ENCODE measurements around the gene UBA52.

Gene UBA52

DNA sequence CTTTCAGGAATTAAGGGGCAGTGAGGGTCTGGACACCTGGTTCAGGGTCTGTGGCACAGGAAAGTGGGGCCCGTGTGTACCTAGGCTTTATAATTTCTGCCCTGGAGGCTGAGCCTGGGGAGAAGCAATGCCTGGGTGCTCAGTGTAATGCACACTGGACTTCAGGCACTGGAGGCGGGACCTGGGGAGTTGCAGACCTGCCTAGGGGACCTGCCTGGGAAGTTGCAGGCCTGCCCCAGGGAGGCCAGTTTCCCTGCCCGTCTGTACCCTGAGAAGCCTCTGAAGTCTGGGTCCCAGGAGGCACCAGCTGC is 38.5 kb downstream of the UBA52 start:
- H3K4me1 ChIP-seq (ENCODE audit: insufficient read depth, low read length), result peaks cover 21% of the 10 kb centered on the region
- peaks cover 97% of the 10 kb centered on the region for H3K27me3 ChIP-seq (ENCODE audit: insufficient read depth, low read length)

DNA sequence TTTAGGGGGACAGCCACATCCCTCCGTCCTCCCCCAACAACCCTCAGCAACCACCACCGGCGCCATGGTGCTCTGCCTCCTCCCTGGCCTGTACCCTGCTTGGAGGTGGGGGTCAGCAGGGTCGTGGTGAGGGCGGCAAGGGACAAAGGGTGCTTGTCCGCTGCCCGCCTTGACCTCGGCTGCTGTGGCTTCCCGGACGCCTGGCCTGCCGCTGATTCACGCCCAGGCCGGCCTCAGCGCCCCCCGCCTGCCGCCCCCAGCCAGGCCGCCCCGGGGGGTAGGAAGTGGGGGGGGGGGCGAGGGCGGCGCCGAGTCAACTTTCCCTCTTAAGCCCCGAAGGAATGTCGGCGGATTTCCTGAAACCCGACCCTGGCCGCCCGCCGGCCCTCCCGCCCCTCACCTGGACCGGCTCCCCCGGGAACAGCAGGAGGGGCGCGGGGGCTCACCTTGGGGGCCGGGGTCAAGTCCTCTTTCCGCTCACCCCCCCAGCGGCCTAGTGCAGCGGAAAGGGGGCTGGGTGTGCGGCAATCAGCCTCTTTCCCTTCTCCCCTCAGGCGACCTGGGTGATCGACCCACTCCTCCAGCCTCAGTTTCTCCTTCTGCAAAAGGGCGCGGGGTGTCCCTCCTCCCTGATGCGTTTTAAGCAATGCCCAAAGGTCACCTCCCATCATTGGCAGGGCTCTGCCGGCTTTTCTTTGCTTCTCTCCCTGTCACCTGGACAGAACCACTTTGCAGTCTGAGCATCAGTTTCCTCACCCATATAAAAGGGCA is 39.1 kb downstream of the UBA52 start:
- Histone ChIP-seq H3K27ac (ENCODE audit: low read depth, low read length) (no peak overlapping the region), H3K36me3 (ENCODE audit: insufficient read depth, low read length) (no peaks in the 10 kb centered on the region), H3K4me3 (ENCODE audit: low read length) (peak overlapping the region; percentile 31), H3K4me1 (ENCODE audit: insufficient read depth, low read length) (peaks cover 21% of the 10 kb centered on the region), H3K27me3 (ENCODE audit: insufficient read depth, low read length) (peaks cover 97% of the 10 kb centered on the region), H3K9me3 (ENCODE audit: insufficient read depth, low read depth, low read length) (no peaks in the 10 kb centered on the region), H3K9ac (ENCODE audit: low read depth, low read length) (no peak overlapping the region)
- WGBS, result 1% methylated on average over 42 of the region's 45 CpGs

More for the DNA sequence above, 38.5 kb downstream of the UBA52 start:
- Histone ChIP-seq H3K36me3 (ENCODE audit: insufficient read depth, low read length) (no peaks in the 10 kb centered on the region), H3K9ac (ENCODE audit: low read depth, low read length) (no peak overlapping the region), H3K9me3 (ENCODE audit: insufficient read depth, low read depth, low read length) (peaks cover 2% of the 10 kb centered on the region; the same call in 1 of the 2 replicates), H3K4me3 (ENCODE audit: low read length) (peak overlapping the region; percentile 28; the same call in 1 of the 2 replicates), H3K27ac (ENCODE audit: low read depth, low read length) (no peak overlapping the region)
- 26% methylated on average over 3 of the region's 3 CpGs for WGBS

DNA sequence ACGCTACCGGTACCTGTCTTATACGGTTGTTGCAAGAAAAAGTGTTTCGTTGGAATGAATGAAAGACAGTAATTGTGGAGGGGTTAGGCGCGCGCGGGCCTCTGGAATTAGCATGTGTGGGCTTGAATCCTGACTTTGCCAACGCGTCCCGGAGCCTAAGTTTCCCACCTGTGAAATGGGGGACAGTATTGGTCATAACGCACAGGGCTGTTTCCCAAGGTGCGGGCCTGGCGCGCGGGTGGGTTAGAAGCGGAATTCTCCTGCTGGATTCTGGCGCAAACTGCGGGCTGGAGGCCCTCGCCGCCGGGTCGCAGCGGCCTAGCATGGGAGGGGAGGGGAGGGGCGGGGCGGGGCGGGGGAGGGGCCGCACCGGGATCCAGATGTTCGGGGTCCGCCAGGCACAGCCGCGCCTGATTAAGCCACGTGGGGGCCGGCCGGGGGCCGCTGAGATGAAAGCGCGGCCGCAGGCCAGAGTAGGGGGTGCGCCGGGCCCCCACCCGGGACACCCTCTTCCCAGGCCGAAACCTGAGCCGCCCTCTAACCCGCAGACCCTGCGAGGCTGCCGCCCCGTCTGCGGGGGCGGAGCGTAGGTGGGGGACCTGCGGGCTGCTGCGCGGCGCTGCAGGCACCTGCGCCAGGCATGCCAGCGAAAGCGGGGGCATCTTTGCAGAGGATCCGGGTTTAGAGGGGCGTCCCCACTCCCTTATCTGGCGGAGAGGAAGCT is 39.8 kb downstream of the UBA52 start:
- no peaks in the 10 kb centered on the region for H3K36me3 ChIP-seq (ENCODE audit: insufficient read depth, low read length)
- peak overlapping the region; percentile 54 for H3K4me3 ChIP-seq (ENCODE audit: low read length)
- peaks cover 95% of the 10 kb centered on the region for H3K27me3 ChIP-seq (ENCODE audit: insufficient read depth, low read length)
- WGBS, result 1% methylated on average over 56 of the region's 62 CpGs
- H3K27ac ChIP-seq (ENCODE audit: low read depth, low read length), result no peak overlapping the region
- no peak overlapping the region for H3K9ac ChIP-seq (ENCODE audit: low read depth, low read length)
- peaks cover 21% of the 10 kb centered on the region for H3K4me1 ChIP-seq (ENCODE audit: insufficient read depth, low read length)
- H3K9me3 ChIP-seq (ENCODE audit: insufficient read depth, low read depth, low read length), result no peaks in the 10 kb centered on the region

DNA sequence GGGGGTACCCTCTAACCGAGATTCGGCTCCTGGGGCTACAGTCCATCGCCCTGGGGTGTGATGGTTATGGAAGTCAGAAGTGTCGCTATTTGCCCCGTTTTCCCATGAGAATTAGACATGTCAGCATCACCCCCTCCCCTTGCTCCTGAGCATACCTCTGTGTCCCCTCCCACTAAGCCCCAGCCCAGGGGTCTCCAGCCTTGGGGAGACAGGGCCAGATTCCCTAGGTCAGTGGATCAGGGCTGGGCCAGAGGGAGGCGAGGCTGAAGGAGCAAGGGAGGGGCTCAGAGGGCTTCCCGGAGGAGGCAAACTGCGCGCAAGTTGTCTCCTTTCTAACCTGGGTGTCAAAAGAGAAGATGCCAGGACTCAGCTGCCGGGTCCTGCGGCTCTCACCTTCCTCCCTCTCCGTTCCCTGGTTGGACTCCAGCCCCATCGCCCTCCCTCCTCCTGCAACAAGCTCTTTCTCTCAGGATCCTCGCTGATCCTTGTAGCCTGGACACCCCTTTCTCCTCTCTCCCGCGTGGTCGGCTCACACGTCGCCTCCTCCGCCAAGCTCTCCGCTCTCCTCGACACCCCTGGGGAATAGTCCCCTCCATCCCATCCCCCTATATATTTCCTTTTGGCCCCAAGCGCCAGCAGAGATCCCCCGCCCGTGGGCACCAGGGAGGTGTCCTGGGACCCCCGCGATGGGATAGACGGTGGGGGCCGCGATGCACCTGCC is 40.6 kb downstream of the UBA52 start:
- Histone ChIP-seq H3K27ac (ENCODE audit: low read depth, low read length) (no peak overlapping the region), H3K9ac (ENCODE audit: low read depth, low read length) (no peak overlapping the region)
- 2% methylated on average over 30 of the region's 30 CpGs for WGBS

GRCh38 chr19:18612772-18613588 is 41.3 kb downstream of the UBA52 start, which contains the start of gene TMEM59L:
TSS of gene TMEM59L (plus strand) at chr19:18612870. CDS start at chr19:18612959, 89 bp downstream.
- Histone ChIP-seq H3K4me1 (ENCODE audit: insufficient read depth, low read length) (peaks cover 21% of the 10 kb centered on the region), H3K36me3 (ENCODE audit: insufficient read depth, low read length) (no peaks in the 10 kb centered on the region), H3K4me3 (ENCODE audit: low read length) (peak within 1 kb of the TSS; percentile 54), H3K27me3 (ENCODE audit: insufficient read depth, low read length) (peaks cover 82% of the 10 kb centered on the region), H3K9ac (ENCODE audit: low read depth, low read length) (no peak within 1 kb of the TSS), H3K27ac (ENCODE audit: low read depth, low read length) (no peak within 1 kb of the TSS), H3K9me3 (ENCODE audit: insufficient read depth, low read depth, low read length) (no peaks in the 10 kb centered on the region)
- WGBS, result 1% methylated on average over 70 of the region's 70 CpGs

More for the DNA sequence above, 40.6 kb downstream of the UBA52 start:
- Histone ChIP-seq H3K27me3 (ENCODE audit: insufficient read depth, low read length) (peaks cover 90% of the 10 kb centered on the region), H3K36me3 (ENCODE audit: insufficient read depth, low read length) (no peaks in the 10 kb centered on the region), H3K4me1 (ENCODE audit: insufficient read depth, low read length) (peaks cover 21% of the 10 kb centered on the region), H3K4me3 (ENCODE audit: low read length) (peak overlapping the region; percentile 54), H3K9me3 (ENCODE audit: insufficient read depth, low read depth, low read length) (no peaks in the 10 kb centered on the region)

GRCh38 chr19:18613589-18614234 is 42.1 kb downstream of the UBA52 start:
- peaks cover 75% of the 10 kb centered on the region for H3K27me3 ChIP-seq (ENCODE audit: insufficient read depth, low read length)
- H3K9ac ChIP-seq (ENCODE audit: low read depth, low read length), result no peak overlapping the region
- no peaks in the 10 kb centered on the region for H3K36me3 ChIP-seq (ENCODE audit: insufficient read depth, low read length)
- H3K27ac ChIP-seq (ENCODE audit: low read depth, low read length), result no peak overlapping the region
- 17% methylated on average over 23 of the region's 23 CpGs for WGBS
- H3K4me3 ChIP-seq (ENCODE audit: low read length), result peak overlapping the region; percentile 54
- peaks cover 21% of the 10 kb centered on the region for H3K4me1 ChIP-seq (ENCODE audit: insufficient read depth, low read length)
- H3K9me3 ChIP-seq (ENCODE audit: insufficient read depth, low read depth, low read length), result no peaks in the 10 kb centered on the region

DNA sequence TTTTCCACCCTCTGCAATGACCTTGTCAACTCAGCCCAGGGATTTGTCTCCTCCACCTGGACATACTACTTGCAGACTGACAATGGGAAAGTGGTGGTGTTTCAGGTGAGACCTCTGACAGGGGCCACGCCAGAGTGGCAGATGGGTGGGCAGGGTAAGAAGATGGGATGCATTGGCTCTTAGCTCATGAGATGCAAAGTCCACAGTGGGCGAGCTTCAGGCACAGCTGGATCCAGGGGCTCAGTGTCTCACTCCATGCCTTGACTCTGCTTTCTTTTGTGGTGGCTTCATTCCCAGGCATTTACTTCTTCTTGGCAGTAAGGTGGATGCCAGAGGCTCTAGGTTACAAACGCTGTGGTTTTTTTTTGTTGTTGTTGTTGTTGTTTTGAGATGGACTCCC is 44.4 kb downstream of the UBA52 start:
- Histone ChIP-seq H3K36me3 (ENCODE audit: insufficient read depth, low read length) (no peaks in the 10 kb centered on the region), H3K4me3 (ENCODE audit: low read length) (no peak overlapping the region), H3K4me1 (ENCODE audit: insufficient read depth, low read length) (peaks cover 7% of the 10 kb centered on the region), H3K9ac (ENCODE audit: low read depth, low read length) (no peak overlapping the region), H3K9me3 (ENCODE audit: insufficient read depth, low read depth, low read length) (no peaks in the 10 kb centered on the region), H3K27me3 (ENCODE audit: insufficient read depth, low read length) (peaks cover 52% of the 10 kb centered on the region), H3K27ac (ENCODE audit: low read depth, low read length) (no peak overlapping the region)
- 87% methylated on average over 3 of the region's 3 CpGs for WGBS

GRCh38 chr19:18617562-18617961 is 45.9 kb downstream of the UBA52 start:
- no peak overlapping the region for H3K4me3 ChIP-seq (ENCODE audit: low read length)
- H3K36me3 ChIP-seq (ENCODE audit: insufficient read depth, low read length), result no peaks in the 10 kb centered on the region
- H3K9ac ChIP-seq (ENCODE audit: low read depth, low read length), result no peak overlapping the region
- H3K4me1 ChIP-seq (ENCODE audit: insufficient read depth, low read length), result no peaks in the 10 kb centered on the region
- H3K9me3 ChIP-seq (ENCODE audit: insufficient read depth, low read depth, low read length), result no peaks in the 10 kb centered on the region
- H3K27ac ChIP-seq (ENCODE audit: low read depth, low read length), result no peak overlapping the region
- H3K27me3 ChIP-seq (ENCODE audit: insufficient read depth, low read length), result peaks cover 37% of the 10 kb centered on the region

GRCh38 chr19:18618236-18618635 is 46.6 kb downstream of the UBA52 start:
- Histone ChIP-seq H3K9me3 (ENCODE audit: insufficient read depth, low read depth, low read length) (no peaks in the 10 kb centered on the region), H3K27ac (ENCODE audit: low read depth, low read length) (no peak overlapping the region), H3K9ac (ENCODE audit: low read depth, low read length) (no peak overlapping the region), H3K4me1 (ENCODE audit: insufficient read depth, low read length) (no peaks in the 10 kb centered on the region), H3K4me3 (ENCODE audit: low read length) (no peak overlapping the region), H3K36me3 (ENCODE audit: insufficient read depth, low read length) (no peaks in the 10 kb centered on the region), H3K27me3 (ENCODE audit: insufficient read depth, low read length) (peaks cover 30% of the 10 kb centered on the region)
- WGBS, result 91% methylated on average over 13 of the region's 13 CpGs

DNA sequence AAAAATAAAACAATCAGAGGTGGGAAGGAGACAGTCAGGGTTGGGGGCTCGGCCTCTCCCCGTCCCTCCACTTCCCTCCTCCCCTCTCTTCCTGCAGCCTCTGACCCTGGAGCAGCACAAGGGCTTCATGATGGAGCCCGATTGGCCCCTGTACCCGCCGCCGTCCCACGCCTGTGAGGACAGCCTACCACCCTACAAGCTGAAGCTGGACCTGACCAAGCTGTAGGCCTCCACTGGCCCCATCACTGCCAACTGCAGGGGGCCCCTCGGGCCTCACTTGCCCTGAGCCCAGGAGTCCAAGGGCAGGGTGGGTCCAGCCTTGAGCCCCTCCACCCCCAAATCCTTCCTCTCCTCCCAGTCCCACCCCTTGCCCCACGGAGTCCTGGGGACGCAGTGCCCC is 48.7 kb downstream of the UBA52 start:
- Histone ChIP-seq H3K9ac (ENCODE audit: low read depth, low read length) (no peak overlapping the region), H3K27ac (ENCODE audit: low read depth, low read length) (no peak overlapping the region), H3K4me1 (ENCODE audit: insufficient read depth, low read length) (no peaks in the 10 kb centered on the region), H3K36me3 (ENCODE audit: insufficient read depth, low read length) (no peaks in the 10 kb centered on the region), H3K4me3 (ENCODE audit: low read length) (no peak overlapping the region), H3K9me3 (ENCODE audit: insufficient read depth, low read depth, low read length) (no peaks in the 10 kb centered on the region), H3K27me3 (ENCODE audit: insufficient read depth, low read length) (peaks cover 9% of the 10 kb centered on the region)
- 83% methylated on average over 10 of the region's 10 CpGs for WGBS
